ENCODE results near the gene PSMC3. TPM values are rescaled to one million over a fixed set of nuclear protein-coding genes. Genes with fewer than 3 reads are reported as not detected.

The PSMC3 gene
- total and polyA plus RNA-seq, 10 donors = 59.7 to 105 (median 71.7) TPM

GRCh38 chr11:47378836-47379170 lies 47.4 kb downstream of the PSMC3 start:
- intact Hi-C loops (cut with DNase I; ENCODE audit: low total_unique reads) = no loop called here
- H3K9me3 ChIP-seq = no peaks in the 10 kb centered on the region
- H3K27ac ChIP-seq = peak overlapping the region; percentile 83 to 98 (median 94)
- H3K36me3 ChIP-seq = peaks cover 0 to 47% (median 6%) of the 10 kb centered on the region in 6 donors
- H3K4me1 ChIP-seq = peaks cover 4 to 62% (median 35%) of the 10 kb centered on the region in 6 donors
- DNase-seq = peak; percentile 78
- no peaks in the 10 kb centered on the region for H3K27me3 ChIP-seq (replicated peaks in 1 of 7)
- TF ChIP-seq CTCF (IDR thresholded peaks at IDR 0.05 in 8 of 11, conservative IDR thresholded peaks at IDR 0.05 in 3 of 11) (no peak), POLR2AphosphoS5 (IDR thresholded peaks at IDR 0.05) (no peak), POLR2A (IDR thresholded peaks at IDR 0.05) (no peak)
- peak overlapping the region in 5 of 8 donors; percentile 51 to 77 (median 56) for H3K4me3 ChIP-seq

GRCh38 chr11:47378010-47378835 lies 48.0 kb downstream of the PSMC3 start, which contains the start of gene SPI1:
TSS of gene SPI1 (minus strand) at chr11:47378547. CDS start at chr11:47378353, 194 bp downstream.
- H3K4me3 ChIP-seq = peak within 1 kb of the TSS; percentile 31 to 77 (median 52)
- TF ChIP-seq POLR2A (IDR thresholded peaks at IDR 0.05) (peak in 1 of 3 donors; percentile 86), CTCF (IDR thresholded peaks at IDR 0.05 in 8 of 11, conservative IDR thresholded peaks at IDR 0.05 in 3 of 11) (peak in 1 of 11 experiments; percentile 7), POLR2AphosphoS5 (IDR thresholded peaks at IDR 0.05) (peak; percentile 88 to 90 (median 88))
- WGBS, 5 donors = 25 to 36% (median 33%) methylated on average over 16 to 31 of the region's 31 CpGs
- H3K27ac ChIP-seq = peak within 1 kb of the TSS; percentile 83 to 98 (median 94)
- peaks cover 4 to 63% (median 36%) of the 10 kb centered on the region in 6 donors for H3K4me1 ChIP-seq
- peak; percentile 96 for DNase-seq
- no peaks in the 10 kb centered on the region for H3K27me3 ChIP-seq (replicated peaks in 1 of 7)
- H3K9me3 ChIP-seq = no peaks in the 10 kb centered on the region
- intact Hi-C loops (cut with DNase I; ENCODE audit: low total_unique reads) = no loop called here
- peaks cover 0 to 48% (median 10%) of the 10 kb centered on the region in 6 donors for H3K36me3 ChIP-seq

GRCh38 chr11:47377571-47378009 lies 48.6 kb downstream of the PSMC3 start:
- DNase-seq = peak; percentile 87
- Histone ChIP-seq H3K4me3 (peak overlapping the region; percentile 31 to 77 (median 52)), H3K36me3 (peaks cover 0 to 48% (median 13%) of the 10 kb centered on the region in 6 donors), H3K27ac (peak overlapping the region; percentile 83 to 98 (median 94)), H3K9me3 (no peaks in the 10 kb centered on the region), H3K27me3 (replicated peaks in 1 of 7) (no peaks in the 10 kb centered on the region), H3K4me1 (peaks cover 4 to 63% (median 34%) of the 10 kb centered on the region in 6 donors)
- intact Hi-C loops (cut with DNase I; ENCODE audit: low total_unique reads) = no loop called here
- 28 to 48% (median 42%) methylated on average over 5 of the region's 5 CpGs for WGBS, 5 donors
- no peak for TF ChIP-seq CTCF (IDR thresholded peaks at IDR 0.05 in 8 of 11, conservative IDR thresholded peaks at IDR 0.05 in 3 of 11)
- TF ChIP-seq POLR2A (IDR thresholded peaks at IDR 0.05) = no peak
- no peak for TF ChIP-seq POLR2AphosphoS5 (IDR thresholded peaks at IDR 0.05)

Measured in spleen (tissue), 11 donors.